Endometrial microvascular endothelial cells (primary cell): ENCODE results near the gene STAB2. TPM values are rescaled to one million over a fixed set of nuclear protein-coding genes. Genes with fewer than 3 reads are reported as not detected.

Experiments
- in situ Hi-C: cut with HindIII; loops from 2 replicates; pipeline ENCODE4 v1.10.0; 2017; ENCODE audit warnings: low sequenced_read_pairs, low pct_unique_long_range_greater_than_20kb; ENCODE audit errors: inconsistent ontology term
- total RNA-seq: library from RNA; depleted of rRNA; stranded (reverse); fragments of >200 nt; gene quantifications from one replicate; pipeline ENCODE4 v1.2.3, GENCODE V29; 2015; ENCODE audit errors: inconsistent ontology term

The STAB2 gene
- total RNA-seq, 1 donor from 2014 or later: not detected

DNA sequence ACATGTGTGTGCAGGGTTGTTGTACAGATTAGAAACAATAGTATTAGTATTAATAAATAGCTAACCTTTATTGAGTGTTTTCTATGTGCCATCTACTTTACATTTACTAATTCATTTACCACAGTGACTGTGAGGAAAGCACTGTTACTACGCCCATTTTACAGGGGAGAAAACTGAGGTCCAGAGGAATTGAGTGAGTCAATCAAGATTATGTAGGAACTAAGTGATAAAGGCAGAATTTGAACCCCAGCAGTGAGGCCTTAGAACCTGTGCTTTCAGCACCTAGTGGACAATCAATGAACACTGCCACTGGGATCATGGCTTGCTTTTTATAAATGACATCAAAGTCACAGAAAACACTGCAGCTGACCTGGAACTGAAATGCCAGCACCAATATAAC lies 225.7 kb downstream of the STAB2 start:
- in situ Hi-C loops: no loop called here

DNA sequence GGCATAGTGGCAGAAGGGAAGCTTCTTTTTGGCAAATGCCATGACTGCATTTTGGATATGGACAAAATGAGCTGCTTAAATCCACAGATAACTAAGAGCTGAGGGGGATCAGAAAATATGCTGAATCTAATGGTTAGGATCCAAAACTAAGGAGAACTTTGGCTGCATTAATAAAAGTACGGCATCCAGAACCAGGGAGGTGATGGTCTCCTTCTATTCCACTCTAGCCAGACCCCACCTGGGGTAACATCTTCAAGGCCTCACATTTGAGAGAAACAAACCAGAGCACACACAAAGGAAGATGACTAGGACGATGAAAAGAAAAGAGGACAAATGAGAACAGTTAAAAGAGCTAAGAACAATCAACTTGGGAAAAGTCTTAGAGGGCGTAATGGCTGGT lies 226.4 kb downstream of the STAB2 start:
- in situ Hi-C loops: no loop called here

DNA sequence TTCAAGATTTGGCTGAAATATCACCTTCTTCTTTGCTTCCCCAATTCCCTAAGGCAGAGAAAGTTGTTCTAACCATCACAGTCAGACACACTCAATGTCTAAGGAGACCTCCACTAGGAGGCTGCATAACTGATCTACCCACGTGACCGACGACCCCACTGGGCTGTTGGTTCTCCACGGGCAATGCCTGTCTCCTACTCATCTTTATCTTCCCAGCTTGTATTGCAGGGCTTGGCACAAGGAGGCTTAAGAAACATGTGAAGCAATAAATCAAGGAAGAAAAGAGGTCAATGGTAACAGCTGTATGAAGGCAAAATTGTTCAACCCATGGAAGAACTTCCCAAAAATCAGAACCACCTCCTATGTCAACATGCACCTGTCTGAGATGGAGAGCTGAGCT lies 226.9 kb downstream of the STAB2 start:
- in situ Hi-C loops: no loop called here

DNA sequence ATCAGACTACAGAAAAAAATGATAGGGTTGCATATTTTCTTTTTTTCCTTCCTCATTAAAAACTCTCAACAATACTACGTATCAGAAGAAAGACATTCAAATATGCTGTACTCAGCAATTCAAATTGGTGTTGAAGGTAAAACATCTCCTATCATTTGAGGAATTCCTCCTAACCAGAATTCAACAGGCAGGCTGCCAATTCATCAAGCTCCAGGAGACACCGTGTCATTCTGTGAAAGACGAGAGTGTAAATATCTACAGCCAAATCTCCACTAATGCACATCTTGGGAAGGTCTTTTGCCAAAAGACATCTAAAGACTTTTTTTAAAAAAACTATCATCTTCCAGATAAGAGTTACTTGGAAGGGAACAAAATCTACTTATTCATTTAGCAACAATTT lies 227.4 kb downstream of the STAB2 start:
- in situ Hi-C loops: no loop called here

Other genes with a start within 250 kb of the STAB2 start
- gene C12orf42, start 91.3 kb upstream of the STAB2 start, total RNA-seq: not detected